Thymus (tissue), 11 donors: ENCODE results near the gene ELFN2. TPM values are rescaled to one million over a fixed set of nuclear protein-coding genes. Genes with fewer than 3 reads are reported as not detected.
A peak's percentile ranks its signal among the peaks of the same experiment; 100 is the strongest.

Experiments used
- DNase-seq, 9 donors: peaks; one replicate each; pipeline ENCODE4 v3.0.0-alpha.2; 2013; ENCODE audit warnings: low spot score in 9 of 9, low read depth in 6 of 9, missing footprints in 1 of 9
- H3K27ac ChIP-seq, 2 donors: one replicate each; pipeline ENCODE4 v1.5.1; 2013; ENCODE audit warnings: control low read depth in 1 of 2, low read depth in 1 of 2, low read length in 1 of 2, mild to moderate bottlenecking in 1 of 2, moderate library complexity in 1 of 2
- H3K27me3 ChIP-seq, 2 donors: one replicate each; pipeline ENCODE4 v1.5.1; 2013; ENCODE audit warnings: low read length in 1 of 2; ENCODE audit not compliant: control insufficient read depth in 2 of 2, insufficient read depth in 1 of 2
- H3K36me3 ChIP-seq, 2 donors: one replicate each; pipeline ENCODE4 v1.5.1; 2013; ENCODE audit warnings: low read length in 1 of 2, mild to moderate bottlenecking in 1 of 2, moderate library complexity in 1 of 2; ENCODE audit not compliant: control insufficient read depth in 2 of 2, insufficient read depth in 2 of 2
- H3K4me1 ChIP-seq, 2 donors: one replicate each; pipeline ENCODE4 v1.5.1; 2013; ENCODE audit warnings: low read length in 2 of 2; ENCODE audit not compliant: control insufficient read depth in 2 of 2, insufficient read depth in 2 of 2
- H3K4me3 ChIP-seq, 2 donors: one replicate each; pipeline ENCODE4 v1.5.1; 2013; ENCODE audit warnings: low read length in 2 of 2, control low read depth in 1 of 2, mild to moderate bottlenecking in 1 of 2
- H3K9me3 ChIP-seq, 2 donors: one replicate each; pipeline ENCODE4 v1.5.1; 2013; ENCODE audit warnings: low read length in 1 of 2, mild to moderate bottlenecking in 1 of 2; ENCODE audit not compliant: control insufficient read depth in 2 of 2, insufficient read depth in 1 of 2
- WGBS: extraction: QIAGEN DNeasy Blood & Tissue Kit; methylation state at CpG from one replicate; pipeline ENCODE4 v1.1.7; 2013; 5-methylcytosine and 5-hydroxymethylcytosine counted together
- polyA plus RNA-seq: library from polyadenylated mRNA; stranded (reverse); fragments of 200-250 nt; gene quantifications from one replicate; pipeline ENCODE4 v1.2.3, GENCODE V29; 2013
- total RNA-seq: library from RNA; stranded (reverse); fragments of 120-200 nt; gene quantifications from one replicate; pipeline ENCODE4 v1.2.4, GENCODE V29; 2013
- donor health status: healthy.

The ELFN2 gene
- total and polyA plus RNA-seq, 2 donors: 0.28 to 1.5 TPM

DNA sequence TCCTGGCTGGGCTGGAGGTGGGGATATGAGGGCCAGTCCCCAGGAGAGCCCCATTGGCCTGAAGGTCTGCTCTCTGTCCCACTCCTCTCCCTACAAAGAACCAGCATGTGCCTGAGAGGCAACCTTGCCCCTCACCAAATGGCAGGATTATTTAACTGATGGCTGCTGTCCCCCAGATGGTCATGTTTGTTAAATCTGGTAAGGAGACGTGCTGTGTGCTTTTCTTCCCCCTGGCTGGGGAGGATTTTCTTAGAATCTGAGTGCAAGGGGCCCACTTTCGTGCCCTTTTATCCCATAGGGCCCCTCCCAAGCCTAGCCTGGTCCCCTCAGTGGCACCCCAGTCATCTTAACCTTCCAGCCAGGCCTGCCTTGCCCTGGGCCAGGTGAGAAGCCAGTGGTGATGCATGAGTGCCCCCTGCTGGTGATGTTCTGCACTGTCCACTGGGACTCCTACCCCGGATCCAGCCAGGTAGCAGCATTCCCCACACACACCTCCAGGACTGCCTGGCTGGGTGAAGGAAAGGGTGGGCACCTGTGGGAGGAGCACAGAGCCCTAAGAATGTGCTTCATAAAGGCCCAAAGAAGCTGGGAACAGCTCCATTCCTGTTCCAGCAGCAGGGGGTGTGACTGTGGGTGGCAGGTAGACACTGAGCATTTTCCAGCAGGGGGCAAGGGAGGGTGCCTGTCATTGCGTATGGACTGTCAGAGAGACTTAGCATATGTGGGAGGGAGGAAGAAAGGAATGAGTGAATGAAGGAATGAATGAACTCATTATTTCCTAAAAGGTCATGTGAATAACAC lies 30.0 kb upstream of the ELFN2 start:
- Histone ChIP-seq H3K36me3 (no peaks in the 10 kb centered on the region), H3K27ac (no peak overlapping the region), H3K9me3 (no peaks in the 10 kb centered on the region), H3K27me3 (peaks cover 0 to 5% of the 10 kb centered on the region in 2 donors), H3K4me1 (peaks cover 0 to 9% of the 10 kb centered on the region in 2 donors), H3K4me3 (no peak overlapping the region)
- peak in 8 of 9 donors; percentile 57 to 87 (median 70) for DNase-seq
- 54% methylated on average over 4 of the region's 4 CpGs for WGBS

DNA sequence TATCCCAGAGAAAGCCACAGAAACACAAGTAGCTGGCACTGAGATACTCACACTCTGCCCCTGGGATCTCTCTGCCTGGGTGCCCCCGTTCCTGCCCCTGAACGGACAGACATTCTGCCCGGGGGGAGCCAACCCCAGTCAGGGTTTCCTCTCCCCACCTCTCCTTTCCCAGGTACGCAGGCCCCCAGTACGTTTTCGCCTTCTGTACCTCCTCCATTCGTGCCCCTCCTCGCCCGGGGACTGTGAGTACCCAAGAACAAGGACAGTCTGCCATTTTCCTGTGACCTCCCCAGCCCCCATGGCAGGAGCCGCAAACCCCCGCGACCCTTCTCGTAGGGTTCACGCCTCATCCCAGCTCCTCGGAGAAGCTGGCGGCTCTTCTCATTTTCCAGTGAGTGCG lies 29.1 kb upstream of the ELFN2 start:
- H3K9me3 ChIP-seq: no peaks in the 10 kb centered on the region
- H3K4me3 ChIP-seq: no peak overlapping the region
- peaks cover 0 to 9% of the 10 kb centered on the region in 2 donors for H3K4me1 ChIP-seq
- WGBS: 92% methylated on average over 17 of the region's 17 CpGs
- H3K36me3 ChIP-seq: no peaks in the 10 kb centered on the region
- H3K27me3 ChIP-seq: peaks cover 0 to 5% of the 10 kb centered on the region in 2 donors
- DNase-seq: no peak
- H3K27ac ChIP-seq: no peak overlapping the region

DNA sequence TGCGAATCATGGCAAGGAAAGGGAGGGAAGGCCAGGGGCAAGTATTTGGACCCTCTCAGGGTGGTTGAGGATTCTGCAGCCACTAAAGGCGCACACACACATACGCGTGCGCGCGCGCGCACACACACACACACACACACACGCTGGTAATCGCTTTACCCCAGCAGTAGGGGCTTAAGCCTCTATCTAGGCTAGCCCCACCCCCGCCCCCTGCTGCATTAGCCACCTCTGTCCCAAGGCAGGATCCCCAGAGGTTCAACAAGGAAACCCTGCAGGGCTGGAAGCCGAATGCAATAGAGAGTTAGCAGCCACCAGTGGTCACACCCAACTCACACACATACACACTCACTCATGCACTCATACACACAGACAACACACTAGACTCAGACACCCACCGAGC lies 28.6 kb upstream of the ELFN2 start:
- 89% methylated on average over 14 of the region's 14 CpGs for WGBS
- H3K36me3 ChIP-seq: no peaks in the 10 kb centered on the region
- no peaks in the 10 kb centered on the region for H3K9me3 ChIP-seq
- H3K4me3 ChIP-seq: no peak overlapping the region
- H3K27me3 ChIP-seq: peaks cover 0 to 5% of the 10 kb centered on the region in 2 donors
- no peak for DNase-seq
- peaks cover 0 to 9% of the 10 kb centered on the region in 2 donors for H3K4me1 ChIP-seq
- no peak overlapping the region for H3K27ac ChIP-seq

DNA sequence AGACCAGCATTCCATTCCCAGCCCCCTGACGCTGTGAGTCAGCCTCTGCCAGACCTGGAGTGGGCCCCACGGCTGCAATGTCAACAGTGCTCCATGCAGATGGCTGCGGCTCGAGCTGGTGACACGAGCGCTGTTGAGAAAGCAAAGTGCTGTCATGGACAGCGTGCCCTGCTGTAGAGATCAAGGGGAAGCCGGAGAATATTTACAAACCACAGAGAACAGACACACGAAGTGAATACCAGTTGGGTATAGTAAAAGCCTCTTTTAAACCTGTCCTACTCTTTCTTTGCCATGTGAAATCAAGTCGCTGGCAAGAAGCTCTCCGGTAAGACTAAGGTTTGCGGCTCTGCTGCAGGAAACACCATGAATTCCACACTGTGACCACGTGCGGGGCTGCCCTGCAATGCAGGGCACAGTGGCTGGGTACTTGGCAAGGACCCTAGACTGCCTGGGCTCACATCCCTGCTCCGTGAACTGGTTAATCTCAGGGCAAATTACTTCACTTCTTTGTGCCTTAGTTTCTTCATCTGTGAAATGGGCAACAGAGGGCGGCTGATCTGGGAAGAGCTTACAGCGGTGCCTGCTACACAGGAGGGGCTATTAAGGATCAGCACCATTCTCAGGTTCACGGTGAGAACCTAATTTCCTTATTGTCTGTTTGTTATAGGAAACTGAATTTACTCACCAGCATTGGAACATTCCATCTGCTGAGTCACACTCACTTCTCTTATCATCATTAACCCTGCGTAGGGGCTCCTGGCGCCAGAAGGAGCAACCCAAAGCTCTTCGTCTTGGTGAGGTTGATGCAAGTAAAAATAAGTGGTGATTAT lies 27.8 kb upstream of the ELFN2 start:
- no peak for DNase-seq

DNA sequence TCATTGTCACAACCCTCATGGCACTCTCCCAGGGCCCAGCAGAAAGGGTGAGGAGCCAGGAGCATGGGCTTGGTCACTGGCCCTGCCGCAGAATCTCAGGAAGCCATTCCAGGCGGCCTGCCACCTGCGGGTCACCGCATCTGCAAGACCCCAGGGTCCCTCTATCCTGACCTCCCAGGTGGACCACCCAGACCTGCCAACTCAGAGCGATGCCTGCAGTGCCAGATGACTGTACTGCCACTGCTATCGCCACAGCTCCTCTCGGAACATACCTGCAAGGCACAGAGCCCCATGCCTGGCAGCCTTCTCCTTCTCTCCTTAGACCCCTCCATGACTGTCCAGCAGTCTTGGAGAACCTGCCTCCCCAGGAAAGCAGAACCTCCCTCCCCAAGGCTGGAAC lies 26.4 kb upstream of the ELFN2 start:
- Histone ChIP-seq H3K4me3 (no peak overlapping the region), H3K4me1 (peaks cover 0 to 19% of the 10 kb centered on the region in 2 donors), H3K27me3 (peaks cover 0 to 9% of the 10 kb centered on the region in 2 donors), H3K27ac (no peak overlapping the region), H3K9me3 (no peaks in the 10 kb centered on the region), H3K36me3 (no peaks in the 10 kb centered on the region)
- DNase-seq: no peak
- WGBS: over 99% methylated on average over 7 of the region's 7 CpGs

More for the DNA sequence above, 27.8 kb upstream of the ELFN2 start:
- WGBS: 83% methylated on average over 21 of the region's 21 CpGs
- H3K27ac ChIP-seq: no peak overlapping the region
- H3K4me1 ChIP-seq: peaks cover 0 to 16% of the 10 kb centered on the region in 2 donors
- H3K27me3 ChIP-seq: peaks cover 0 to 5% of the 10 kb centered on the region in 2 donors
- H3K4me3 ChIP-seq: no peak overlapping the region
- H3K9me3 ChIP-seq: no peaks in the 10 kb centered on the region
- no peaks in the 10 kb centered on the region for H3K36me3 ChIP-seq

DNA sequence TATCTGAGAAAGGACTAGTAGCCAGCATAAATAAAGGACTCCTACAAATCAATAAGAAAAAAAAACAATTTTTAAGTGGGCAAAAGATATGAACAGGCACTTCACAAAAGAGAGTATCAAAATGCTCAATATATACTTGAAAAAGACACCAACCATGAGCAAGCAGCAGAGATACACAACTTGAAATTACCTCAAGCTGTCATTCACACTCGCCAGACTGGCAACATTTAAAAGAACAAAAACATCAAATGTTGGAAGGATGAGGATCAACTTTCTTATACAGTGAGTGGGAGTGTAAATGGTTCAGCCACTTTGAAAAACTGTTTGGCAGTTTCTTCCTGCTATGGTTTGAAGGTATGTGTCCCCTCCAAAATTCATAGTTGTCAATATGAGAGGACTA lies 23.9 kb upstream of the ELFN2 start:
- WGBS: 48% methylated on average over 1 of the region's 1 CpG
- Histone ChIP-seq H3K27me3 (peaks cover 0 to 17% of the 10 kb centered on the region in 2 donors), H3K27ac (no peak overlapping the region)

DNA sequence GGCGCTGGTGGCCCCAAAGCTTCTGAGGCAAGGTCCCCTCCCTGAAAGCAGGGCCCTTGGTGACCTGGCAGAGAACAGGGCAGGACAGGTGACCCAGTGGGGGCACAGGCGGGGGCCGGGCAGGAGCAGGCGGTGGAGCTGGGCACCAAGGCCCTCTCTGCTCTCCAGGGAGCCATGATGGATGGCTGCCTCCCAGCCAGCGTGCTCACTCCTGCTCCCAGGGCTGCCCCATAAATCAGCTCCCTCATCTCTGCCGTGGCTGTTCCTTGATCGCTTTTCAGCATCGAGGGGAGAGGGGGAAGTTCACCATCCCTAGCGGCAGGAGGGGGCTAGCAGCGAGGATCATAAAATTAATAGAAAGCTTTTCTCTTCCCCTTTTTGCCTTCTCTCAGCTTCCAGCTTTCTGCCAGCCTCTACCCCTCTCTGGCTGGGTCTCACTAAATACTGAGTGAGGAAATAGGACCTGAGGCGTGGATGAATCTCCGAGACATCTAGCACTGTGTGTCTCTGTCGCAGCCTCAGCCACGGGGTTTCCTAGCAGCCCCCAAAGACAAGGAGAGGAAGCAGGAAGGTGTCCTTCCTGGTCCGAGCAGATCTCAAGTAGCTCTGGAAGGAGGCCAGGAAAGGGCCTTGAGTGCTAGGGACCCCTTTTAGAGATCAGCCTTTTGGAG lies 22.2 kb upstream of the ELFN2 start:
- 56% methylated on average over 15 of the region's 15 CpGs for WGBS
- H3K4me3 ChIP-seq: no peak overlapping the region
- H3K36me3 ChIP-seq: no peaks in the 10 kb centered on the region
- DNase-seq: no peak
- H3K27ac ChIP-seq: no peak overlapping the region
- H3K4me1 ChIP-seq: peaks cover 0 to 11% of the 10 kb centered on the region in 2 donors
- H3K9me3 ChIP-seq: no peaks in the 10 kb centered on the region
- peaks cover 0 to 12% of the 10 kb centered on the region in 2 donors for H3K27me3 ChIP-seq

More for the DNA sequence above, 23.9 kb upstream of the ELFN2 start:
- Histone ChIP-seq H3K4me3 (no peak overlapping the region), H3K36me3 (no peaks in the 10 kb centered on the region), H3K9me3 (no peaks in the 10 kb centered on the region), H3K4me1 (peaks cover 0 to 19% of the 10 kb centered on the region in 2 donors)
- no peak for DNase-seq

DNA sequence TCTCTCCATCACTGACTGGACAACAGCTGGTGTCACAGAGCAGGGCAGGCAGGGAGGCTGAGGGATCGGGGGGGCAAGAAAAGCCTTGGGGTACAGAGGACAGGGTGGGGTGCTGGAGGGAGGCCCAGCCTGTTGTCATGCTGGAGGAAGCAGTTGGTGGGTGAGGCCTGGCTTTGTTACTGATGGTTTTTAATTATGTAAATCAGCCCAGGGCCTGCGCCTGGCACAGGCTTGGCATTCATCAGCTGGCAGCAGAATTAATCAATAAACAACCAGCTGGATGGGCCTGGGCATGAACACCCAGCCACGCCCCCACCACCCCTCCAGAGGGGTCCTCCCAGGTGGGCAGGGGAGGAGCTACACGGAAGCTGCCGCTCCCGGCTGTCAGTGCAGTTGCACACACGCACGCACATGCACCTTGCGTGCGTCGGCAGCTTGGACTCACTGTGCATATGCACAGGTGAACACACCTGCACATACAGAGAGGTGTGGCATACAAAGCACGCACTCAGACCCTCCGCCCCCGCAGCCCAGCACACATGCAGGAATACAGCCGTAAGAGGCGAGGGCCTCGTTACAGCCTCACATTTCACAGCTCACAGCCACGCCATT lies 21.3 kb upstream of the ELFN2 start:
- Histone ChIP-seq H3K27me3 (peaks cover 0 to 14% of the 10 kb centered on the region in 2 donors), H3K9me3 (no peaks in the 10 kb centered on the region), H3K4me1 (peaks cover 0 to 10% of the 10 kb centered on the region in 2 donors), H3K36me3 (no peaks in the 10 kb centered on the region), H3K4me3 (no peak overlapping the region), H3K27ac (no peak overlapping the region)
- WGBS: 90% methylated on average over 18 of the region's 18 CpGs
- DNase-seq: no peak
